HG03159 (cell line): ENCODE results near the gene HOXD3.

Source experiments
- ATAC-seq: cut with Tn5 transposase; IDR thresholded peaks from one replicate; pipeline ENCODE4 v1.9.1; 2021; ENCODE audit warnings: mild to moderate bottlenecking, moderate library complexity; ENCODE audit not compliant: unreplicated experiment

HOXD3 gene

DNA sequence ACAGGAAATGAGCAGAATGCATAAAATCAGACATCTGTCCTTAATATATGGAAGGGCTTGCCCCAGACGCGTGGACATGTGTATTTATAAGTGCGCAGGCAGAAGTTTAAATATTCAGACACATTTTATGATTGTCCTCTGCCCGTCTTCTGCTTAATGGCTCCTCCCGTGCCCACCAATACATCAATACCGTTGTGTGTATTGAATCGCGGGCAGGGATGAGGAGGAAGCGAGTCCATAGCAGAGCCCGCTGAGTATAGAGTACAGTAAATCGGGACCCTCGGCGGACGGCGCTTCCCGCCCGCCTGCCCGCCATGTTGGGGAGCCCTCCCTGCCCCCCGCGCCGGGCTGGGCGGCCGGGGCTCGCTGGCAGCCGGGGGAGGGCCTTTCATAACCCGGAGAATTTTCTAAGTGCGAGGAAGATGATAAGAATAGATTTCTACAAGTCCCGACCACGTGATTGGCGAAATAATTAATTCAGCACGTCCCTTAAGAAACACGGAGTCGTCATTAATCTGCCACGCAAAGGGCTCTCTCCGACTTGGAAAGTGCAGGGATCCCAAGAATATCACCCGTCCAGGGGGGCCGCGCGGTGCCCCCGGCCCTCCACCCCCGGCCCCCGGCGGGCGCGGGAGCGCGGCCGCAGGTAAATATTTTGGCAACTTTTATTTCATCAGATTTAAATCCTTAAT, at the start of gene HOXD3:
HOXD3 (plus strand) TSS at position 501 of the 692 bp plus-strand sequence. CDS start 11,808 bp downstream, outside the sequence.
- ATAC-seq, result no peak

DNA sequence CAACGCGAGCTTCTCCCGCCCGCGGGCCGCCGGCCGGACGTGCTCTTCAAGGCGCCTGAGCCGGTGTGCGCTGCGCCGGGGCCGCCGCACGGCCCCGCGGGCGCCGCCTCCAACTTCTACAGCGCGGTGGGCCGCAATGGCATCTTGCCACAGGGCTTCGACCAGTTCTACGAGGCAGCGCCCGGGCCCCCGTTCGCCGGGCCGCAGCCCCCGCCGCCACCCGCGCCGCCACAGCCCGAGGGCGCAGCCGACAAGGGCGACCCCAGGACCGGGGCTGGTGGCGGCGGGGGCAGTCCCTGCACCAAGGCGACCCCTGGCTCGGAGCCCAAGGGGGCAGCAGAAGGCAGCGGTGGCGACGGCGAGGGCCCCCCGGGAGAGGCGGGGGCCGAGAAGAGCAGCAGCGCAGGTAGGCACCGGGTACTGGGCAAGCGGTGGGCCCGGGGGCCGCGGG, 49.4 kb upstream of the HOXD3 start:
- no peak for ATAC-seq

DNA sequence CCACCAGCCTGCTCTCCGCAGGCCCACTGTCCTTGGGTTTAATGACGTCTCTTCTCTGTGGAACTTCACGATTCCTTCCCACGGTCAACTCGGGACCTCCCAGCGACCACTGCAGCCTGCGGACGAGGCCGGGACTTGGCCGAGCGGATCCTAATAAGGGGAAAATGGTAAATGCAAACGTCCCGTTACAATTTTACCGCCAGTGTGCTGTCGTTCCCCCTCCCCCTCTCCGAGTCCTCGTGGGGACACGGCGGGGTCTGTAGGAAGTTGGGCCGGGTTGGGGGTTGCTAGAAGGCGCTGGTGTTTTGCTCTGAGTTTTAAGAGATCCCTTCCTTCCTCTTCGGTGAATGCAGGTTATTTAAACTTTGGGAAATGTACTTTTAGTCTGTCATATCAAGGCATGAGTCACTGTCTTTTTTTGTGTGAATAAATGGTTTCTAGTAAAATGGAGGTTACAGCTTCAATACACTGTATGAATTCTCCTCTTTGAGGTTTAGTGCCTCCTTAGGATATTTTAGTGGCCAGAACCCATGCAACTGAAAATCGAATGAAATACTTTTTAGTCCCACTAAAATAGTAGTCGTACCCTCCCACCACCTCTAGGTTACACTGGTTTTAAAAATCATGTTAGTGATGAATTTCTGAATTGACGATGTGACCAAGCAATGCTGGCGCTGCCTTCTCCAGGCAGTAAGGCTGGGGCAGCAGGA, 47.8 kb upstream of the HOXD3 start:
- no peak for ATAC-seq

DNA sequence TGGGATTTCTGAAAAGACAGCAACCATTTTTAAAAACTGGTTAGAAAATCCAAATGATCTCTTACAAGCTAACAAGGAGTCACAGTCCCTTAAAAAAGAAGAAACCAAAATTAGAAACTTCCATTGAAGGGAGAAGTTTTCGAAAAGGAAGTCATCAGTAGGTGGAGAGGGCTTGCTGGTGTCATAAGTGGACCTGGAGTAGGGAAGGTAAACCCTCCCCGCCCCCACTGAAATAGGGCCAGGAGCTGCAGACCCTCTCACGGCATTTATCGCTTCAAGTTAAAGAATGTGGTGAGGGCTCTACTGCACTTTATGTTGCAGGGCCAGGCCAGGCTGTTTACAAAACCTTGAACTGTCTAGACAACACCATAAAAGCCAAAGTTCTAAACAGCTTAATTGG, 47.2 kb upstream of the HOXD3 start:
- no peak for ATAC-seq

DNA sequence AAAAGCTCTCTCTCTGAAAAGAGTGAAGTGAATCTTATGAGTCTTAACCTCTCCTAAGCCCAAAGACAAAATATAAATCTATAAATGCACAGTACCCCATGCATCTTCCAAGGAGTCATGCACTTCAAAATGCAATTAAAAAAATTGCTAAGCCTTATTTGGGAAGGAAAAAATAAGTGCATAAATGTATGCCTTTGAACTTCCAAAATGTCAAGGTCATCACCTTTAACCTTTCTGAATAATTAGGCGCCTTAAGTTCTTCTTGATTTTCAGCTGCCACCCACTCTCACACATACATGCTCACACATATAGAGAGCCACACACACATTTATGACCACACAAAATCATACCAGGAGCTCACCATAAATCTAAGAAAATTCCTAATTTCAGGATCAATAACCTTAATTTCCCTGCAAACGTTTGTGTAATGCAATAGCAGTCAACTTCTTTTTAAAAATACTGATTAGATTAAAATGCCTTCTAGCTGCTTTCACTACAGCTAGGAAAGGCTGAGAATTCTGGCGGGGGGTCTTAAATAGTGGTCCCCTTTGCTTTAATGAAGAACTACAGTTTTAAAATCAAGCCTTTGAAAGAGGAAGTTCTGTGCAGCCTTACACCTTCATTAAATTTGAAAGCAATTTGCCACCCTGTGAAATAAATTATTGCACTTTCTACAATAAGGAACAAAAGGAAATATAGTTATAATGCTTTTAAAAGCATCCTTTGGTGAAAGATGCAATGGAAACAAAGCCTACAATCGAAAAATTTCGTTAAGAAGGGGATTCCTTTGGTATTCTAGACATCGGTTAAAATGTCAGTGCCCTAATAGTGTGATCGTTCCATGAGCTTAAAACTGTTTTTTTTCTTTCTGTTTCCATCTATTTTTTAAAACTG, 46.4 kb upstream of the HOXD3 start:
- ATAC-seq, result no peak

DNA sequence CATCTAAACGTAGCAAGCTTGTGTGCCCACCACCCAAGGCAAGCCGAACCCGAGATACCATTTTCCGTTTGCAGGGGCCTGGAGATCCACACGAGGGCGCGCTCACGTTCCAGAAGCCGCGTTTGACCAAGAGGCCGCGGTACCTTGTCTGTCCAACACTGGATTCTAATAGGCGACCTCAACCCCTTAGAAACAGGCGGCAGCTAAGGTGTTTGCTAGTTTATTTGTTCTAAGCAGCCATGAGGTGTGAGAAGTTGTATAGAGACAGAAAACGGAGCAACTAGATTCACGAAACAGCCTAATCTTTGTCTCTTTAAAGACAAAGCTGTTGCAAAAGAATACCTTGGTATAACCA, 45.8 kb upstream of the HOXD3 start:
- ATAC-seq, result no peak

DNA sequence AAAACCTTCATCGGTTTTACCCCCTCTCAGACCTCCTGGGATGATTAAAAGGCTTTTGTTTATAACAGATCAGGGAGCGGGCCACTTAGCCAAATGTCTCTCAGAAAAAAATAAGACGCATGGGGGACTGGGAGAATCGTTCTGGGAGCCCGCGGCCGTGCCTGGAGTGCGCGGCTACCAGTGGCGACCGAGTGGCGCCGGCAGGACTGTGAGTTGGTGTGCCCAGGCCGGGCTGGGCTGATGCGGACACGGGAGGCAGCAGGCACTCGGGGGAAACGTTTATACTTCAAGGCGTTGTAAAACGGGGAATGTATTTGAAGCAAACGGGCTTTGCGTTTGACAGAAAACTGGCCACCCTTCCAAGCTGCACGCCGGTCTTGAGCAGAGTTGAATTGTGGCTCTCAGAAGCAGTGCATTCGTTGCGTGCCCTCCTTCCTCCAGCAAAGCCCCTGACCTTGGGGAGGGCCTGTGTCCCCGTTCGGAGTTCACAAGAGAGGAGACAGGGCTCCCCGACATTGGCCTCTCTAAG, 45.2 kb upstream of the HOXD3 start:
- ATAC-seq, result no peak

DNA sequence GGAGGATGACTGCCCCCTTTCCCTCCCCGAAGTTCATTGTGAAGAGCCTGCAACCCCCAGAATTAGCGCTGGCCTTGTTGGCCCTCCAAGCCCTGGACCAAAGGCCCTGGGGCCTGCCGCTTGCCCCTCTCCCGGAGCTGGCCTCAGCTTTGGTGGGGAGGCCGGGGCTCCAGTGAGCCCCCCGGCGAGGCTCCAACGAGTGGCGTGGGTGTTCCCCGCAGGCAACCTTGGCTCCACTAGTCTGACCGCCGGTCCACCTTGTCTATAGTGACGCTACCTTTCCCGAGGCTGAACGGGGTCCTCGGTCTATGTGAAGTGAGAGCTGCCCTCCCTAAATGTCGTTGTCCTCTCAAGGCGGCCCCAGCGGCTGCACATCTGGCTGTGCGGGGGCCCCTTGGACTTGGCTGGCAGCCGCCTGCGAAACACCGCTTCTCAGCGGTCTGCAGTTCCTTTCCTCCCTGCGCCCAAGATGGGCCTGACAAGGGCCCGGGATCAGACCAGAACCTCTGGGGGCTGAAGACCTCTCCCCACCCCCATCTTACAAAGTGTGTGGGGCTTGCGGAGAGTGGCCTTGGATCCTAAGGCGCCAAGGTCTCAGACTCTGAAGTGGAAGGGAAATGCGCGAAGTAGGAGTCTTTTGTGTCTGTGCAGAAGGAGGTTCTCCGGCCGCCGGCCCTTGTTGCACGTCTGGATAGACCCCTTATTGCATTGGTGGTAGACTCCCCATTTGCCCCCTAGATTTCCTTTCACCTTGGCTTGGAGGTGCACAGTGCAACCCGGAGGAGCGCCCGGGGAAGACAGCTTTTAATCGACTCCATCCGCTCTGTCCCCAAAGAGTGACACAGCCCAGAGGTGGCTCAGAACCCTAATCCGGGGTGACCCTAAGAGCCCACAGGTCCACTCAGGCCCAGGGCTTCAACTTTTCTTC, 44.5 kb upstream of the HOXD3 start:
- no peak for ATAC-seq

DNA sequence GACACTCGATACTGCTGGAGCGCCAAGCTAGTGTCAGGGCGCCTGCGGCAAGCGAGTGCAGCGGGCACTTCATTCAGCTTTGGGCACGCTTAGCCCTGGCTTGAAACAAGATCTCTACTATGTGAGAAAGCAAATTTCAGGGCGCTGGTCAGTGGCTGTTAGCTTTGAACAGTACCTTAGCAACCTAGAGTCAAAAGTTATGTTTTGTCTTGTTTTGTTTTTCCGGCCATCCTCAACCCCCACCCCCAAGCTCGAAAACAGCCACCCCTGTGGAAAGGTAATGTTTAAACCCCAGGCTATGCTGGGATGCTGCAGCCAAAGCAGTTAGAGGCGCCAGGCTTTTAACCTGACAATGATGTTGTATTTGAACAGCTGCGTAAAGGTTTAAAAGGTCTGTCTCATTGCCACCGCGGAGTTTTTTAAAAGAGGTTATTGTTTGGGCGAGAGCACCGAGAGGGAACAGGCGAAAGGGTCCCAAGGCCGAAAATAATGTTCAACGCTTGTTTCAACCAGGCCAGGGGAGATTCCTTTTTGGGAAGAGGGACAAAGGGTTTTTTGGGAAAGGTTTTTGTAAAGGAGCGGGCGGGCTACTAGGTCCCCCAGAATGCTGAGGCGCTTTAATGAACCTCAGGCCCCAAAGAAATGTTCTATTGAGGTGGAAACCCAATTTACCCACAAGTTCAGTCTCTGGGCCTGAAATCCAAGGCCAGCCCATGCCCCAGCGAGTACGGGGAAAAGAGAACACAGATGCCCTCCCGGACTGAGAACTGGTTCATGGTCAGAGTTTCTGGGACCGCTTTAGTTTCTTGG, 42.8 kb upstream of the HOXD3 start:
- ATAC-seq, result no peak

DNA sequence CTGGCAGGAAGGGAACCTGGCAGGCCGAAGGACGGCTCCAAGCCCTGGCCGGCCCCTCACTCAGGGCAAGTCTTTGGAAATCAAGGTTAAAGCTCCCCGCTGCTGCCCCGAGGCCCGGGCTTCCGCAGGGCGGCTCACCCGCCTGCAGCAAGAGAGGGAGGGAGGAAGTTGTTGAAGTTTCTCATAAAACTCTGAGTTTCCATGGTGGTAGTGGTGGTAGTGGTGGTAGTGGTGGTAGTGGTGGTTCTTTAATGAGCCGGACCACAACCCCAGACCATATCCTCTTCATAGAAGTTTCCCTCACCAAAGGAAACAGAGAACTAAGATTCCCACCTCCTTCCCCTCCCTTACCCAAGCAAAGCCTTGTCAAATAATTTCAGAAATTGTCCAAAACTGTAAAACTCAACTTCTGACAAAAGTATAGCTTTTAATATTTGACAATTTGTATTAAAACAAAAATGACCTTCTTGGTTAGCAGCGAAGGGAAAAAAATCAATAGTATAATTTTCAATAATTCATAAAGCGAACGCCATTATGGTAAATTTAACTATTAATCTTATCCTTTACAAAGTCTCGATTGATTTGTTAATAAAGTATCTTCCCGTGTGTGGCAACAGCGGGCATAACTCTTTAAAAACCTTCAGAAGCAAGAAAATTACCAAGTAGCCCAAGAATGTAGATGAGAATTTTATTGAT, 42.0 kb upstream of the HOXD3 start:
- no peak for ATAC-seq

DNA sequence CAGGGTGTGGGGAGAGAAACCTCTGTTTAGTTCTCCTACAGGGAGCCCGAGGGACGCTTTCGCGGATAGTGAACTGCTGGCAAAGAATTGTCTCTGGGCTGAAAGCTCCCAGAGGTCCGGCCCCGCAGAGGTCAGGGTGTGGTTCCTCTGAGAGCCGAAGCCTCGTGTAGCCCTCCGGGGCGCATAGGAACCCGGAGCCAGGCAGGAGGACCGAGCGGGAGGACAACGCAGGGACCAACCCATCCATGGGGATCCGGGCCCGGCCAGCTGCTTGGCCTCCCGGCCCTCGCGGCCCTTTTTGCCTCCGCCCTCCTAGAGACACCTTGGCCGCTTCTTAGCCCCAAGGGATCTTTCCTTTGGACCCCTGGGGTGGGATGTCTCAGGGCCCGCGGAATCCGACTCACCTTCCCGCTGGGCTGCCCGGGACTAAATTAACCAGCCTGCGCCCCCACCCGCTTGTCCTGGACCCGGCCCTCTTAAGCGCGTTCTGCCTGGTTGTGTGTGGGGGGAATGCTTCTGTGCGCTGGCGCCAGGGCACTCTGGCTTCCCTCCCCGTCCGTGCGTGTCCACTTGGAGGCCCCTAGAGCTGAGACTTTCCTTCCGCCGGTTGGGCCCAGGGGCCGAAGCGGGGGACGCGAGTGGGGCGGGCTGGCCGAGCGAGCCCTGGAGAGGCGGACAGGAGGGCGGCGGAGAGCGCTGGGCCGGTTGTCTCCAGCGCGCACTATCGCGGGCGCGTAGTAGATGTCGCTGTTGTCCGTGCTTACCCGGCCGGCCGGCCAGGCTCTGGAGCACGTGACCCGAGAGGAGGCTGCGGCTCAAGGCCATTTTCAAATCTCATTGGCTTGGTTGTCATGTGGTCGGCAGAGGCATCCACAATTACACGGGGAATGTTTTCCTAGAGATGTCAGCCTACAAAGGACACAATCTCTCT, 41.0 kb upstream of the HOXD3 start, which contains the start of gene HOXD10:
HOXD10 (plus strand) TSS at position 896 of the 931 bp plus-strand sequence. CDS start 56 bp downstream, outside the sequence.
- no peak for ATAC-seq

DNA sequence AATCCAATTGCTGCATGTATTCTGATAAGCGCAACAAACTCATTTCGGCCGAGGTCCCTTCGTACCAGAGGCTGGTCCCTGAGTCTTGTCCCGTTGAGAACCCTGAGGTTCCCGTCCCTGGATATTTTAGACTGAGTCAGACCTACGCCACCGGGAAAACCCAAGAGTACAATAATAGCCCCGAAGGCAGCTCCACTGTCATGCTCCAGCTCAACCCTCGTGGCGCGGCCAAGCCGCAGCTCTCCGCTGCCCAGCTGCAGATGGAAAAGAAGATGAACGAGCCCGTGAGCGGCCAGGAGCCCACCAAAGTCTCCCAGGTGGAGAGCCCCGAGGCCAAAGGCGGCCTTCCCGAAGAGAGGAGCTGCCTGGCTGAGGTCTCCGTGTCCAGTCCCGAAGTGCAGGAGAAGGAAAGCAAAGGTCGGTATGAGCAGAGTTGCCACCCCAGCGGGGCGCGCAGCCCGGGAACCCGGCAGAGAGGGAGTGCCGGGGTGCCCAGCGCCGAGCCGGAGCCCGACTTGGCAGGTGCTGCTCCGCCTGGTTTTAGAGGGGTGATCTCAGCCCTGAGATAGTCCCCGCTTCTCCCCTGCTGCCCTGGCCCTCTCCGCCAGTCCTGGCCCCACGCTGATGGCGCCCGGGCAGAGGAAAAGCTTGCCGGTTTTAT, 39.8 kb upstream of the HOXD3 start:
- ATAC-seq, result no peak

DNA sequence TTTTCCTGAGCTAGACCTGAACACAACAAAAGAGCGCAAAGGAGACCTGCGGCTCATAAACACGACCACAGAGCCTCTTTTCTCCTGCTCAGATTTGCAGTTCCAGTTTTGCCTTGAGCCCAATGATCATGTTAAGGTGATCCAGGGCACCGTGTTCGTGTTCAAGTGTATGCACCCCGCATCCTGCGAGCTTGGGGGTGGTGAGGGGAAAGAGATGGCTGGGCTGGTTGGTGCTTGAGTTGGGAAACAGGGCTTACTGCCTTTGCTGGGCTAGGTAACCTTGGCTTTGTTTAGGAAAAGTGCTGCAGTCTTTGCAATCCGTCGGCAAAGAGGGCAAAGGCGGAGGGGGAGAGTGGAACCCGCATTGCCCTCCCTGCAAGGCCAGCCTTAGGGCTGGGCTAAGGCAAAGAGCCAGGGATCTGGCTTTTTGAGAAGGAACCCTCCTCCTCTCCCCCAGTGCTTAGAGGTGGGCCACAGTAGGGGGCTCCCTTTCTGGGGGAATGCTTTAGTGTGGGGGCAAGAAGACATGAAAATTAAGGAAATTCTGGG, 39.2 kb upstream of the HOXD3 start:
- ATAC-seq, result no peak

DNA sequence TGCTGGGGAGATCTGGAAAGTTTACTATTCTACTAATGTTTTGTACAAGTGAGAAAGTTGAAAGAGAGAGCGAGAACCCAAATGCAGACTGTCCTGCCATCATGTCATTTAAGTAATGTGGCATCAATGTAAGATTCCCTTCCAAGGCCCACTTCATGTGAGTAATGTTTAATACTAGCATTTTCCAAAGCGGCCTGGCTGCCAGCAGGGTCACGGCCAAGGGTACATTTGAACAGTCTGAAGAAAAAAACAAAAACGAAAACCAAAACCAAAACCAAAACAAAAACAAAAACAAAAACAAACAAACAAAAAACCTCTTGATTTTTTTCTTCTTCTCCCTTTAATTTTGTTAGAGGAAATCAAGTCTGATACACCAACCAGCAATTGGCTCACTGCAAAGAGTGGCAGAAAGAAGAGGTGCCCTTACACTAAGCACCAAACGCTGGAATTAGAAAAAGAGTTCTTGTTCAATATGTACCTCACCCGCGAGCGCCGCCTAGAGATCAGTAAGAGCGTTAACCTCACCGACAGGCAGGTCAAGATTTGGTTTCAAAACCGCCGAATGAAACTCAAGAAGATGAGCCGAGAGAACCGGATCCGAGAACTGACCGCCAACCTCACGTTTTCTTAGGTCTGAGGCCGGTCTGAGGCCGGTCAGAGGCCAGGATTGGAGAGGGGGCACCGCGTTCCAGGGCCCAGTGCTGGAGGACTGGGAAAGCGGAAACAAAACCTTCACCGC, 38.3 kb upstream of the HOXD3 start:
- no peak for ATAC-seq

DNA sequence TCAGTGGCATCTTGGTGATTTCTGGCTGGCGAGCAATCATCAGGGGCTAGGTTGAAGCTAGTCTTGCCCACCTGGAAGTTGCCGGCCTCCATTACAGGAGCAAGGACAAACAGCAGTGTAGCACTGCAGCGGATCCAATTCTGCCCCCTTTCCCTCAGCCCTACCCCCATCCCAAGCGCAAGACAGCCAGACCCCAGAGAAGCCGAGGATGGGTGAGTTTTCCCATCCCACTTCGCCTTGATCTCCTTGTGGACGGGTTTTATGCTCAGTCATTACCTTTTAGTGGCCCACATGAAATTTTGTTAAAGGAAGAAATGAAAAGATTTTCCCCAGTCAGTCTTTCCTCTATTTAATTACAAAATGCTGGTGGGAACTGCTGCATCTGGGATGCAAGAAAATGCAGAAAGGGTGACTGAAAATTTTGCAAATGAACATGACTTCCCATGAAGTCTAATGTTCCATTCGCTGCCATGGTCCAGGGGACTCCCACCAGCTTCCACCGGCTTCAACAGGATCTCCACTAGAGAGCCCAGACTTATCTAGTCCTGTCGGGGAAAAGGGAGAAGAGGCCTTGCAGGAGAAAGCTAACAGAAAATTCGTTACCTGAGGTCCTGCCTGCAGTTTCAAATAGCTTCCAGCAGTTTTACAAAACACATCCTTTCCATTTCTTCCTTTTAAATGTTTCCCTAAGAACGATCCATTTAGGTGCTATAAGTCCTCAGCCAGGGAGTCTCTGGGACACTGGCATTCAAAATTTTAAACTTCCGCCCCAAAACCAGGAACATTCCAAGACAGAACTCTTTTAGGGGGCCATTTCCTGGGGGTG, 36.5 kb upstream of the HOXD3 start:
- ATAC-seq, result no peak
